Neuronal stem cell (in vitro differentiated cells): ENCODE results near the gene MTHFS.
"Not testable (repeated sequence)": the region's sequence is repeated elsewhere in the genome, so short reads cannot be mapped to it uniquely, and the experiment has no call there.

ENCODE experiments used
- DNase-seq: peaks from one replicate; pipeline ENCODE4 v3.0.0-alpha.2; 2013; ENCODE audit warnings: low spot score
- H2AFZ ChIP-seq: one replicate; pipeline ENCODE4 v1.6.1; 2013; ENCODE audit warnings: mild to moderate bottlenecking, low read length, inconsistent platforms
- H2AK5ac ChIP-seq: 2 replicates; pipeline ENCODE4 v1.6.1; 2013; ENCODE audit warnings: low read depth, mild to moderate bottlenecking, inconsistent platforms, low read length, moderate library complexity, mixed read lengths
- H2BK120ac ChIP-seq: 2 replicates; pipeline ENCODE4 v1.6.1; 2013; ENCODE audit warnings: low read depth, mild to moderate bottlenecking, inconsistent platforms, low read length, moderate library complexity, mixed read lengths
- H2BK12ac ChIP-seq: one replicate; pipeline ENCODE4 v1.6.1; 2013; ENCODE audit warnings: low read length, inconsistent platforms
- H2BK15ac ChIP-seq: 2 replicates; pipeline ENCODE4 v1.6.1; 2013; ENCODE audit warnings: mild to moderate bottlenecking, low read length, inconsistent platforms, mixed read lengths
- H2BK5ac ChIP-seq: one replicate; pipeline ENCODE4 v1.6.1; 2013; ENCODE audit warnings: inconsistent platforms, mild to moderate bottlenecking, low read length, moderate library complexity
- H3K14ac ChIP-seq: one replicate; pipeline ENCODE4 v1.6.1; 2013; ENCODE audit warnings: low read length, inconsistent platforms
- H3K18ac ChIP-seq: 2 replicates; pipeline ENCODE4 v1.6.1; 2013; ENCODE audit warnings: low read length, inconsistent platforms
- H3K23ac ChIP-seq: 2 replicates; pipeline ENCODE4 v1.6.1; 2013; ENCODE audit warnings: low read depth, mild to moderate bottlenecking, mixed read lengths, low read length, inconsistent platforms; ENCODE audit not compliant: poor library complexity
- H3K27ac ChIP-seq: replicated peaks from 3 replicates; pipeline ENCODE4 v1.5.1; 2013; ENCODE audit warnings: low read length, inconsistent platforms
- H3K27me3 ChIP-seq, 3 experiments: 2 replicates each; pipeline ENCODE4 v1.6.1; 2013; ENCODE audit warnings: low read length in 3 of 3, mild to moderate bottlenecking in 2 of 3, inconsistent platforms in 1 of 3, low read depth in 1 of 3, mixed read lengths in 1 of 3, moderate library complexity in 1 of 3; ENCODE audit not compliant: control insufficient read depth in 3 of 3, insufficient read depth in 3 of 3
- H3K36me3 ChIP-seq, 2 donors: replicated peaks in 1 of 2; 2 replicates each; pipeline ENCODE4 v1.6.1; 2013; ENCODE audit warnings: low read length in 2 of 2; ENCODE audit not compliant: control insufficient read depth in 2 of 2, insufficient read depth in 2 of 2
- H3K4ac ChIP-seq: 2 replicates; pipeline ENCODE4 v1.6.1; 2013; ENCODE audit warnings: inconsistent platforms, mild to moderate bottlenecking, low read length, moderate library complexity
- H3K4me1 ChIP-seq, 2 donors: 1 replicate in 1 of 2; 2 replicates in 1 of 2; pipeline ENCODE4 v1.6.1; 2013; ENCODE audit warnings: low read length in 2 of 2, low read depth in 1 of 2; ENCODE audit not compliant: control insufficient read depth in 2 of 2, insufficient read depth in 1 of 2
- H3K4me2 ChIP-seq: one replicate; pipeline ENCODE4 v1.6.1; 2013; ENCODE audit warnings: mild to moderate bottlenecking, low read length, inconsistent platforms; ENCODE audit not compliant: insufficient read depth, poor library complexity, severe bottlenecking
- H3K4me3 ChIP-seq, 2 donors: 2 replicates each; pipeline ENCODE4 v1.5.1; 2013; ENCODE audit warnings: low read length in 2 of 2, mild to moderate bottlenecking in 2 of 2, inconsistent platforms in 1 of 2, moderate library complexity in 1 of 2
- H3K79me1 ChIP-seq: one replicate; pipeline ENCODE4 v1.6.1; 2013; ENCODE audit warnings: low read depth, mild to moderate bottlenecking, inconsistent platforms, low read length, moderate library complexity
- H3K9ac ChIP-seq: one replicate; pipeline ENCODE4 v1.6.1; 2013; ENCODE audit warnings: mild to moderate bottlenecking, low read depth, low read length, inconsistent platforms; ENCODE audit not compliant: poor library complexity
- H3K9me3 ChIP-seq, 2 donors: replicated peaks in 1 of 2; 2 replicates each; pipeline versions ENCODE3 to v1.6.1; 2013; ENCODE audit warnings: low read length in 2 of 2, mild to moderate bottlenecking in 2 of 2, inconsistent platforms in 1 of 2, low read depth in 1 of 2, mixed read lengths in 1 of 2, moderate library complexity in 1 of 2; ENCODE audit not compliant: control insufficient read depth in 2 of 2, insufficient read depth in 1 of 2
- H4K8ac ChIP-seq: one replicate; pipeline ENCODE4 v1.6.1; 2013; ENCODE audit warnings: low read depth, mild to moderate bottlenecking, inconsistent platforms, low read length, moderate library complexity
- H4K91ac ChIP-seq: one replicate; pipeline ENCODE4 v1.6.1; 2013; ENCODE audit warnings: low read length, low read depth, mild to moderate bottlenecking, inconsistent platforms; ENCODE audit not compliant: poor library complexity
- WGBS, 2 donors: extraction: QIAGEN DNeasy Blood & Tissue Kit; methylation state at CpG; one replicate each; pipeline ENCODE4 v1.1.7; 2013; ENCODE audit warnings: missing lambda C conversion rate in 2 of 2, mixed read lengths in 1 of 2; ENCODE audit not compliant: insufficient read length in 2 of 2, insufficient replicate concordance in 1 of 2; ENCODE audit errors: extremely low coverage in 2 of 2; 5-methylcytosine and 5-hydroxymethylcytosine counted together

Gene MTHFS

DNA sequence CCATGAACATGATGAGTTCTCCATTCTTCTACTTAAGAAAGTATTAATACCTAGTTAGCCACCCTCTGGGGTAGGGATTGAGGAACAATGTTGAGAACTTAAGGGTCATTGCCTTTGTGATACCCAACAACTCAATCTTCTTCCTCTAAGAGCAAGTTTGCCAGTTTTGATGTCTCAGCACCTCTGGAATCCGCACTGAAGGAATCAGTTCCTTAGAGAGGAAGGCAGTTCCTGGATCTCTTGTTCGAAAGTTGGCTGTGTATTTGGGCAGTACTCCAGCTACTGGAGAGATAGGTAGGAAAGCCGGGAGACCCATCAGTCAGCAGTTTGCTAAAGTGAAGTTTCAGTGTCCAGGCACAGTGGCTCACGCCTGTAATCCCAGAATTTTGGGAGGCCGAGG, 35.6 kb upstream of the MTHFS start:
- no peaks in the 10 kb centered on the region for H3K9me3 ChIP-seq
- H2BK12ac ChIP-seq = no peak overlapping the region
- no peaks in the 10 kb centered on the region for H3K36me3 ChIP-seq
- no peaks in the 10 kb centered on the region for H3K79me1 ChIP-seq
- DNase-seq = no peak
- H2BK120ac ChIP-seq = no peak overlapping the region
- H3K27ac ChIP-seq = no peak overlapping the region
- no peak overlapping the region for H3K23ac ChIP-seq
- no peak overlapping the region for H3K4ac ChIP-seq
- no peak overlapping the region for H4K91ac ChIP-seq
- no CpG with 5 or more reads among the region's 5 CpGs for WGBS, 2 donors
- no peak overlapping the region for H3K18ac ChIP-seq
- no peak overlapping the region for H4K8ac ChIP-seq
- H3K4me2 ChIP-seq = no peak overlapping the region
- no peak overlapping the region for H2BK5ac ChIP-seq
- H3K14ac ChIP-seq = no peak overlapping the region
- H3K4me3 ChIP-seq = no peak overlapping the region
- no peak overlapping the region for H2AFZ ChIP-seq
- no peak overlapping the region for H3K9ac ChIP-seq
- H3K27me3 ChIP-seq = no peaks in the 10 kb centered on the region
- H2BK15ac ChIP-seq = no peak overlapping the region
- no peak overlapping the region for H2AK5ac ChIP-seq
- H3K4me1 ChIP-seq = peaks cover 1 to 5% of the 10 kb centered on the region in 2 donors

DNA sequence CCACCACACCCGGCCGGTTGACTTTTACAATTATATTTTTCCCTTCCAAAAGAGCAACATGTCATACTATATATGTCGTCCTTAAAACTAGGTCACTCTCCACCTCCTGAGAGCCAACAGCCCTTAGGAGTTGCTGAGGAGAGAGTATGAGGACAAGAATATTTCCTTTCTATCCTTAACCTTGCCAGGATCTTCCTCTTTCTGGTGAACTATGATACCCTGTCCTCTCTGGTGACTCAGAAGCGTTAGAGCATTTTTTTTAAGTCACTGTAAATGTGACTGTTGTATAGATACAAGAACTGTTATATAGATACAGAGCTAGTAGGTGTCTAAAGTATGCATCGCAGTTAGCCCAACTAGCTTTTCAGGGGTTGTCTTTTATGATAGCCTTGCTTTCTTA, 33.7 kb upstream of the MTHFS start:
- Histone ChIP-seq H3K4me2 (no peak overlapping the region), H2BK12ac (no peak overlapping the region), H3K18ac (no peak overlapping the region), H4K8ac (no peak overlapping the region), H3K79me1 (peaks cover 2% of the 10 kb centered on the region), H2BK15ac (no peak overlapping the region), H2AFZ (no peak overlapping the region), H2AK5ac (no peak overlapping the region), H2BK5ac (no peak overlapping the region), H4K91ac (no peak overlapping the region), H3K4me1 (peaks cover 0 to 2% of the 10 kb centered on the region in 2 donors), H3K27me3 (no peaks in the 10 kb centered on the region), H3K9me3 (peaks cover 0 to under 1% of the 10 kb centered on the region in 2 donors), H3K14ac (no peak overlapping the region), H2BK120ac (no peak overlapping the region), H3K27ac (no peak overlapping the region), H3K36me3 (no peaks in the 10 kb centered on the region), H3K23ac (no peak overlapping the region), H3K9ac (no peak overlapping the region), H3K4ac (no peak overlapping the region), H3K4me3 (no peak overlapping the region)
- WGBS, 2 donors = no CpG with 5 or more reads among the region's 5 CpGs
- no peak for DNase-seq

DNA sequence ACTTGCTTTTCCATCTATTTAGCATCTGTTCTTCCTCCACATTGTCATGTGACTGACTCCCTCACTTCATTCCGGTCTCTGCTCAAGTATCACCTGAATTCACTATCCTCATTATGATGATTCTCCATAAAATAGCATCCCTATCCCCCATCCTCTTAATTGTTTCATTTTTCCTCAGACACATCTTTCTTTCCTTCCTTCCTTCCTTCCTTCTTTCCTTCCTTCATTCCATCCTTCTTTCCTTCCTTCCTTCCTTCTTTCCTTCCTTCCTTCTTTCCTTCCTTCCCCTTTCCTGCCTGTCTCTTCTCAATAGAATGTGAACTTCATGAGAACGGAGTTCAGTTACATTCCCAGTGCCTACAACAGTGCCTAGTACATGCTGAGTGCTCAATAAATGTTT, 32.6 kb upstream of the MTHFS start:
- peaks cover 2% of the 10 kb centered on the region for H3K79me1 ChIP-seq
- no peak overlapping the region for H4K8ac ChIP-seq
- no peak overlapping the region for H3K23ac ChIP-seq
- no peak overlapping the region for H3K18ac ChIP-seq
- no peak overlapping the region for H3K14ac ChIP-seq
- H2BK5ac ChIP-seq = no peak overlapping the region
- H3K4me2 ChIP-seq = no peak overlapping the region
- H2AFZ ChIP-seq = no peak overlapping the region
- H2BK15ac ChIP-seq = no peak overlapping the region
- no peak overlapping the region for H2BK120ac ChIP-seq
- no peak for DNase-seq
- H3K27ac ChIP-seq = no peak overlapping the region
- H3K9me3 ChIP-seq = peaks cover 0 to 9% of the 10 kb centered on the region in 2 donors
- no peak overlapping the region for H4K91ac ChIP-seq
- H3K9ac ChIP-seq = no peak overlapping the region
- no peak overlapping the region for H3K4me3 ChIP-seq
- no peaks in the 10 kb centered on the region for H3K4me1 ChIP-seq
- H3K36me3 ChIP-seq = no peaks in the 10 kb centered on the region
- H2AK5ac ChIP-seq = no peak overlapping the region
- no peak overlapping the region for H2BK12ac ChIP-seq
- no peaks in the 10 kb centered on the region for H3K27me3 ChIP-seq
- H3K4ac ChIP-seq = no peak overlapping the region
- WGBS, 2 donors = no CpG with 5 or more reads among the region's 2 CpGs

DNA sequence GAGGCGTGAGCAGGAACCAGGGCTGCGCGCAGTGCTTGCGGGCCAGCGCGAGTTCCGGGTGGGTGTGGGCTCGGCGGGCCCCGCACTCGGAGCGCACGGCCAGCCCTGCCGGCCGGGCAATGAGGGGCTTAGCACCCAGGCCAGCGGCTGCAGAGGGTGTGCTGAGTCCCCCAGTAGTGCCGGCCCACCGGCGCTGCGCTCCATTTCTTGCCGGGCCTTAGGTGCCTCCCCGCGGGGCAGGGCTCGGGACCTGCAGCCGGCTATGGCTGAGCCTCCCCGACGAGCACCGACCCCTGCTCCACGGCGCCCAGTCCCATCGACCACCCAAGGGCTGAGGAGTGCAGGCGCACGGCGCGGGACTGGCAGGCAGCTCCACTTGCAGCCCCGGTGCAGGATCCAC, 29.3 kb upstream of the MTHFS start:
- H2BK15ac ChIP-seq, H3K27me3 ChIP-seq, H3K14ac ChIP-seq, H3K79me1 ChIP-seq, DNase-seq, H3K4ac ChIP-seq, H3K4me3 ChIP-seq, H3K4me1 ChIP-seq, H2BK12ac ChIP-seq, H4K8ac ChIP-seq, H2AK5ac ChIP-seq, H2BK5ac ChIP-seq, H3K9ac ChIP-seq, H3K18ac ChIP-seq, H2BK120ac ChIP-seq, H2AFZ ChIP-seq, H3K23ac ChIP-seq, H4K91ac ChIP-seq, H3K4me2 ChIP-seq, H3K27ac ChIP-seq: not testable (repeated sequence)
- Histone ChIP-seq H3K36me3 (peaks cover 2 to 11% of the 10 kb centered on the region in 2 donors), H3K9me3 (peaks cover 2 to 20% of the 10 kb centered on the region in 2 donors)
- no CpG with 5 or more reads among the region's 36 CpGs for WGBS, 2 donors
